ENCODE measurements around the gene CUX1. TPM values are rescaled to one million over a fixed set of nuclear protein-coding genes. Genes with fewer than 3 reads are reported as not detected.
A peak's percentile ranks its signal among the peaks of the same experiment; 100 is the strongest.
"Not testable (repeated sequence)": the region's sequence is repeated elsewhere in the genome, so short reads cannot be mapped to it uniquely, and the experiment has no call there.

Gene CUX1
- total RNA-seq, 1 donor from 2014 or later, result 18.3 TPM

DNA sequence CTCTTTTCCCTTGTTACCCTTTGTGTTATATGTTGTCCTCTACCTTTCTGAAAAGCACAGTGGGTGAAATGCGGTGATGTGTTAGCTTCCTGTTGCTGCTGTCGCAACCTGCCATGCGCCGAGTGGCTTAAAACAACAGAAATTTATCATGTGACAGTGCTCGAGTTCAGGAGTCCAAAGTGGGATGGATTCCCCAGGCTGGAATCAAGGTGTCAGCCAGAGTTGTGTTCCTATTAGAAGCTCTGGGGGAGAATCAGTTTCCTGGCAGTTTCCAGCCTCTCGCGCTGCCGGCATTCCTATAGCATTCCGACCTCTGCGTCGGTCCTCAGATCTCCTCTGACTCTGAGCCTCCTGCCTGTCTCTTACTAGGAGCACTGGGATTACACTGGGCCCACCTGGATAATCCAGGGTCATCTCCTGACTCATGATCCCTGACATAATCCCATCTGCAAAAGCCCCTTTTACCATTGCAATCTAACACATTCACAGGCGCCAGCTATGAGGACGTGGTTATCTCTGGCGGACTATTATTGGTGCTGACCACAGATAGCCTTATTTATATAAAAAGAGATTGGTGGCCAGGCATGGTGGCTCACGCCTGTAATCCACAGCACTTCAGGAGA is 207.5 kb downstream of the CUX1 start:
- Histone ChIP-seq H3K27me3 (ENCODE audit: control insufficient read depth in 3 of 3, insufficient read depth in 3 of 3, low read length in 3 of 3) (no peaks in the 10 kb centered on the region), H3K9me3 (ENCODE audit: control insufficient read depth in 3 of 3, low read length in 3 of 3) (no peaks in the 10 kb centered on the region), H3K4me3 (ENCODE audit: low read length in 3 of 3) (no peak overlapping the region), H3K9ac (ENCODE audit: low read depth in 1 of 3, low read length in 3 of 3) (peak overlapping the region in 1 of 3 donors; percentile 40), H3K4me1 (ENCODE audit: control insufficient read depth in 3 of 3, insufficient read depth in 3 of 3, low read length in 3 of 3) (peaks cover 0 to 12% (median 6%) of the 10 kb centered on the region in 3 donors), H3K27ac (ENCODE audit: low read depth, low read length) (no peak overlapping the region), H3K36me3 (ENCODE audit: control insufficient read depth in 3 of 3, insufficient read depth in 3 of 3, low read length in 3 of 3) (peaks cover 3 to 13% (median 10%) of the 10 kb centered on the region in 3 donors)

DNA sequence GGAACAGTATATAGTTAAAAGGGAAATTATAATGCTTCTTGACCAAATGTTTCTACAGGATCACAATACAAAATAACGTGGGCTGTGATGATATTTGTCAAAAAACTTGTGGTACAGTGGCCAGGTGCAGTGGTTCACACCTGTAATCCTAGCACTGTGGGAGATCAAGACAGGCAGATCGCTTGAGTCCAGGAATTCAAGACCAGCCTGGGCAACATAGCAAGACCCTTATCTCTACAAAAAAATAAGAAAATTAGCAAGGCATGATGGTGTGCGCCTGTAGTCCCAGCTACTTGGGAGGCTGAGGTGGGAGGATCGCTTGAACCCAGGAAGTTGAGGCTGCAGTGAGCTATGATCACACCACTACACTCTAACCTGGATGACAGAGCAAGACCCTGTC is 208.4 kb downstream of the CUX1 start:
- H3K27ac ChIP-seq (ENCODE audit: low read depth, low read length); H3K9ac ChIP-seq (ENCODE audit: low read depth in 1 of 3, low read length in 3 of 3); H3K9me3 ChIP-seq (ENCODE audit: control insufficient read depth in 3 of 3, low read length in 3 of 3); H3K27me3 ChIP-seq (ENCODE audit: control insufficient read depth in 3 of 3, insufficient read depth in 3 of 3, low read length in 3 of 3); H3K4me3 ChIP-seq (ENCODE audit: low read length in 3 of 3): not testable (repeated sequence)
- Histone ChIP-seq H3K4me1 (ENCODE audit: control insufficient read depth in 3 of 3, insufficient read depth in 3 of 3, low read length in 3 of 3) (peaks cover 0 to 12% (median 6%) of the 10 kb centered on the region in 3 donors), H3K36me3 (ENCODE audit: control insufficient read depth in 3 of 3, insufficient read depth in 3 of 3, low read length in 3 of 3) (peaks cover 3 to 13% (median 10%) of the 10 kb centered on the region in 3 donors)

DNA sequence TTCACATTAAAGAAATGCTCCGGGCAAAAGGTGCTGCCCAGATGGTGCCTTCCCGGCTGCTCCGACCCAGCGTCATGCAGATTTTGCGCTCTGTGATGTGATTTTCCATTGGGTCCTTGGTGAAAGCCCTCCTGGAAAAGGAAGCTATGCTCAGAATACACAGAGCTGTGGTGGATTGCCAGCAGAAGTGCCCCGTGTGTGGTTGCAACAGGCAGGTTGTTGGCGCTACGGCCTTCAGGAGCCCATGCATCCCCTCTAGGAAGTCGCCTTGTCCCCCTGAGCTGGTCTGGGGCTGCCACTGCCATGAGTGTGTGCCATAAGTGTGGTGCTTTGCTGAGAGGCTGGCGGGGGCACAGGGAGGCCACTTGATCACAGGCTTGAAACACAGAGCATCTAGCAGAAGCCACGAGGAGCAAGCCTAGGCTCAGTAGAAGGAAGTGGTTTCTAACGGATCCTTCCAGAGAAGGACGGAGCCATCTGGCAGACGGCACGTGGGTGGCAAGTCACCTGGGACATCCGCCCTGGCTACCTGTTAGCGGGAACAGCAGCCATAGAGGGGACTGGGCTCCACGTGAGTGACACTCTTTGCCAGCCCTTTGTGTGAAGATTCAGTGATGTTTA is 210.9 kb downstream of the CUX1 start:
- Histone ChIP-seq H3K4me3 (ENCODE audit: low read length in 3 of 3) (no peak overlapping the region), H3K27ac (ENCODE audit: low read depth, low read length) (no peak overlapping the region), H3K36me3 (ENCODE audit: control insufficient read depth in 3 of 3, insufficient read depth in 3 of 3, low read length in 3 of 3) (peaks cover 3 to 11% (median 8%) of the 10 kb centered on the region in 3 donors), H3K4me1 (ENCODE audit: control insufficient read depth in 3 of 3, insufficient read depth in 3 of 3, low read length in 3 of 3) (peaks cover 0 to 12% (median 6%) of the 10 kb centered on the region in 3 donors), H3K9ac (ENCODE audit: low read depth in 1 of 3, low read length in 3 of 3) (no peak overlapping the region), H3K9me3 (ENCODE audit: control insufficient read depth in 3 of 3, low read length in 3 of 3) (no peaks in the 10 kb centered on the region), H3K27me3 (ENCODE audit: control insufficient read depth in 3 of 3, insufficient read depth in 3 of 3, low read length in 3 of 3) (no peaks in the 10 kb centered on the region)

DNA sequence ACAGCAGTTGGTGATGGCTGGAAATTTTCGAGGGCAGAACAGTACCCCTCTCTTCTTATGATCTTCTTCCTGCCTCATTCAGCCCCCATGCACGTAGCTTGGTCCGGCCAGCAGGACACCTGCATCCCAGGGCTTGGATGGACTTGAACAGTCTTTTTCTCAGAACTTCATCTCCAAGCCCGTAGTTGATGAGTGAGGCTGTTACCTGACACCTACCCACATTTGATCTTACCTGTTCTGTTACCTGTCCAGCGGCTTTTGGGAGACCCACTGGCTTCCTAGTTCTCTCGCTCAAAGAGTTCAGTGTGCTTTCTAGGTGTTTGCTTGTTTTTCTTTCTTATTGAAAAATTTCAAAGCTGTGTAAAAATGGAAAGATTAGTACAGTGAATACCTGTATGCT is 212.2 kb downstream of the CUX1 start:
- peaks cover 0 to 1% (median under 1%) of the 10 kb centered on the region in 3 donors for H3K4me1 ChIP-seq (ENCODE audit: control insufficient read depth in 3 of 3, insufficient read depth in 3 of 3, low read length in 3 of 3)
- no peak overlapping the region for H3K27ac ChIP-seq (ENCODE audit: low read depth, low read length)
- H3K36me3 ChIP-seq (ENCODE audit: control insufficient read depth in 3 of 3, insufficient read depth in 3 of 3, low read length in 3 of 3), result peaks cover 3 to 11% (median 8%) of the 10 kb centered on the region in 3 donors
- no peaks in the 10 kb centered on the region for H3K9me3 ChIP-seq (ENCODE audit: control insufficient read depth in 3 of 3, low read length in 3 of 3)
- no peak overlapping the region for H3K9ac ChIP-seq (ENCODE audit: low read depth in 1 of 3, low read length in 3 of 3)
- no peak overlapping the region for H3K4me3 ChIP-seq (ENCODE audit: low read length in 3 of 3)
- no peaks in the 10 kb centered on the region for H3K27me3 ChIP-seq (ENCODE audit: control insufficient read depth in 3 of 3, insufficient read depth in 3 of 3, low read length in 3 of 3)

DNA sequence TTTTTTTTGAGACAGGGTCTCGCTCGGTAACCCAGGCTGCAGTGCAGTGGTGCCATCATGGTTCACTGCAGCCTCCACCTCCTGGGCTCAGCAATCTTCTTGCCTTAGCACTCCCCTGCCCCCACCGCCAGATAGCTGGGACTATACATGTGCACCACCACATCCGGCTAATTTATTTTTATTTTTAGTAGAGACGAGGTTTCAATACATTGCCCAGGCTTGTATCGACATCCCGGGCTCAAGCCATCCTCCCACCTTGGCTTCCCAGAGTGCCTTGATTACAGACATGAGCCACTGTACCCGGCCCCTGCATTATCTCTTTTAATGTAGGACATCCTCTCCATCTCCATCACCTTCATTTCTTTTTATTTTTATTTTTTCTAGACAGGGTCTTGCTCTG is 213.3 kb downstream of the CUX1 start:
- Histone ChIP-seq H3K27me3 (ENCODE audit: control insufficient read depth in 3 of 3, insufficient read depth in 3 of 3, low read length in 3 of 3) (no peaks in the 10 kb centered on the region), H3K9ac (ENCODE audit: low read depth in 1 of 3, low read length in 3 of 3) (no peak overlapping the region), H3K9me3 (ENCODE audit: control insufficient read depth in 3 of 3, low read length in 3 of 3) (no peaks in the 10 kb centered on the region), H3K4me3 (ENCODE audit: low read length in 3 of 3) (no peak overlapping the region), H3K36me3 (ENCODE audit: control insufficient read depth in 3 of 3, insufficient read depth in 3 of 3, low read length in 3 of 3) (peaks cover 3 to 11% (median 8%) of the 10 kb centered on the region in 3 donors), H3K4me1 (ENCODE audit: control insufficient read depth in 3 of 3, insufficient read depth in 3 of 3, low read length in 3 of 3) (no peaks in the 10 kb centered on the region), H3K27ac (ENCODE audit: low read depth, low read length) (no peak overlapping the region)

DNA sequence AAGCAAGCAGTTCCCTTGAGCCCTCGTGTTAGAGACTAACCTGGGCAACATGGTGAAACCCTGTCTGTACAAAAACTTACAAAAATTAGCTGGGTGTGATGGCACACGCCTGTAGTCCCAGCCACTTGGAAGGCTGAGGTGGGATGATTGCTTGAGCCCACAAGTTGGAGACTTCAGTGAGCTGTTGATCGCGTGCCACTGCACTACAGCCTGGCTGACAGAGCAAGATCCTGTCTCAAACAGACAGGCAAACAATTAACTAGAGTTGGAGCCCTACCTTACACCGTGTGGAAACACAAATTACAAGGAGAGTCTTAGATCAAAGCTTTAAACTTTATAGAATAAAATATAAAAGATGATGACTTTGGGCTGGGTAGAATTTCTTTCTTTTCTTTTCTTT is 219.5 kb downstream of the CUX1 start:
- no peaks in the 10 kb centered on the region for H3K36me3 ChIP-seq (ENCODE audit: control insufficient read depth in 3 of 3, insufficient read depth in 3 of 3, low read length in 3 of 3)
- H3K4me3 ChIP-seq (ENCODE audit: low read length in 3 of 3), result no peak overlapping the region
- peaks cover 6 to 21% (median 12%) of the 10 kb centered on the region in 3 donors for H3K4me1 ChIP-seq (ENCODE audit: control insufficient read depth in 3 of 3, insufficient read depth in 3 of 3, low read length in 3 of 3)
- H3K27me3 ChIP-seq (ENCODE audit: control insufficient read depth in 3 of 3, insufficient read depth in 3 of 3, low read length in 3 of 3), result no peaks in the 10 kb centered on the region
- peak overlapping the region in 1 of 3 donors; percentile 16 for H3K9ac ChIP-seq (ENCODE audit: low read depth in 1 of 3, low read length in 3 of 3)
- H3K9me3 ChIP-seq (ENCODE audit: control insufficient read depth in 3 of 3, low read length in 3 of 3), result no peaks in the 10 kb centered on the region
- no peak overlapping the region for H3K27ac ChIP-seq (ENCODE audit: low read depth, low read length)

DNA sequence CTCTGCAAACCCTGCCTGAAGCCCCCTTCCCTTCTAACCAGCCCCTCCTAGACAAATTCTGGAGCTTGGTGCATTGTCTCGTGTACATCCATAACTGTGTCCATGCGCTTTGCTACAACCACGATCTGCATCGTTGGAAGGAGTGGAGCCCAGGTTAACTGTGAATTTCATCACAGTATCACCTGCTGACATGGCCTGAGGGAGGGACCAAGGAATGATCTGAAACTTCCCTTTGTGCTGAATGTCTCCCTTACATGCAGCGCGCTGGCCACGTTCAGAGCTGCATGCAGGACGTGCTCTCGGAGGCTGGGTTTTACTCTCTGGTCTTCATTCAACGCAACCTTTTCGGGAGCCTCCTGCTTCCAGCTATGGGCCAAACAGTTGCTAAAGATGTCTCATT is 222.3 kb downstream of the CUX1 start:
- Histone ChIP-seq H3K4me1 (ENCODE audit: control insufficient read depth in 3 of 3, insufficient read depth in 3 of 3, low read length in 3 of 3) (peaks cover 8 to 23% (median 16%) of the 10 kb centered on the region in 3 donors), H3K27me3 (ENCODE audit: control insufficient read depth in 3 of 3, insufficient read depth in 3 of 3, low read length in 3 of 3) (no peaks in the 10 kb centered on the region), H3K9me3 (ENCODE audit: control insufficient read depth in 3 of 3, low read length in 3 of 3) (no peaks in the 10 kb centered on the region), H3K27ac (ENCODE audit: low read depth, low read length) (no peak overlapping the region), H3K4me3 (ENCODE audit: low read length in 3 of 3) (no peak overlapping the region), H3K9ac (ENCODE audit: low read depth in 1 of 3, low read length in 3 of 3) (no peak overlapping the region), H3K36me3 (ENCODE audit: control insufficient read depth in 3 of 3, insufficient read depth in 3 of 3, low read length in 3 of 3) (no peaks in the 10 kb centered on the region)

DNA sequence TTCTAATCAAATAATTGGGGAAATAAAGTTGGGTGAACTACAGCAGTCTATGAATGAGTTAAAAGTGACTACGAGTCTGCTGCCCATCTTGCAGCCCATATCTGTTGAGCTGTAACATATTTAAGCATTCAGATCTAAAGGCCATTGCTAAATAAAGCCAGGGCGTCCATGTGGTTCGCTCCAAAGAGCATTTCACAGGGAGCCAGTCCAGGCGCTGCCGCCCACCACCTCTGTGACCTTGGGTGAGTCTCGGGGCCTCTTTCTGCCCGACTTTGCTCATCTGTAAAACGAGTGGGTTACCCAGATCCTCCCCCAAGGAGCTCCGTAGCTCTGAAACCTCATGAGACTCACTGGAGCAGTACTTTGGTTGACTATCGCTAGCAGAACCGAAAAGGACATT is 223.1 kb downstream of the CUX1 start:
- peak overlapping the region in 2 of 3 donors; percentile 10 to 64 for H3K9ac ChIP-seq (ENCODE audit: low read depth in 1 of 3, low read length in 3 of 3)
- peaks cover 13 to 27% (median 23%) of the 10 kb centered on the region in 3 donors for H3K4me1 ChIP-seq (ENCODE audit: control insufficient read depth in 3 of 3, insufficient read depth in 3 of 3, low read length in 3 of 3)
- no peaks in the 10 kb centered on the region for H3K9me3 ChIP-seq (ENCODE audit: control insufficient read depth in 3 of 3, low read length in 3 of 3)
- H3K27me3 ChIP-seq (ENCODE audit: control insufficient read depth in 3 of 3, insufficient read depth in 3 of 3, low read length in 3 of 3), result no peaks in the 10 kb centered on the region
- peak overlapping the region in 1 of 3 donors; percentile 29 for H3K4me3 ChIP-seq (ENCODE audit: low read length in 3 of 3)
- H3K36me3 ChIP-seq (ENCODE audit: control insufficient read depth in 3 of 3, insufficient read depth in 3 of 3, low read length in 3 of 3), result no peaks in the 10 kb centered on the region
- no peak overlapping the region for H3K27ac ChIP-seq (ENCODE audit: low read depth, low read length)

DNA sequence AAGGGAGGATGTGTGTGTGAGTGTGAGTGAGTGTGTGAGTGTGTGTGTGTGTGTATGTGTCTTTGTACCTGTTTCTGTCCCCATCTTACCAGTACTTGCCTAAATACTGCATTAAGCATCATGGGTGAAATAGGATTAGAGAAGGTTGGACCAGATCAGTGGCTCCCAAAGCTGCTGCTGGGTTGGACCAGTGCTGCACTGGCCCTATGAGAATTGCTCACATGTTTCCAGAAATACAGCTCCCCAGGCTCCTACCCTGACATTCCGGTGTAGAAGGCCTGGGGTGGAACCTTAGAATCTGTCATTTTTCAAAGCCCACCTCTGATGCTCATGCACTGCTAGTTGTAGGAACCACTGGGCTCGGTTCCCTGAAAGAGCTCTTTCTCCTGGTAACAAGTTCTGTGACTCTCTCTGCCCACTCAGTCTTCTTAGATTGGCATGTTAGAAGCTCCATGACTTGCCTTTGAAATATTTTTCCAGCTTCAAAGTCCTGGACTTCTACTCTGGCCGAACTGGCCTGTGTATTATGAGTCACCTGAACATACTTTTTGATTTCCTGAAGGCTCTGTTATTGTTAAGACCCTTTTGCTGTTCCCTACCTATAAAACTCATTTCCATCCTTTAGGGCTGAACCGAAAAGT is 224.7 kb downstream of the CUX1 start:
- H3K9ac ChIP-seq (ENCODE audit: low read depth in 1 of 3, low read length in 3 of 3), result no peak overlapping the region
- no peak overlapping the region for H3K4me3 ChIP-seq (ENCODE audit: low read length in 3 of 3)
- H3K4me1 ChIP-seq (ENCODE audit: control insufficient read depth in 3 of 3, insufficient read depth in 3 of 3, low read length in 3 of 3), result peaks cover 15 to 37% (median 32%) of the 10 kb centered on the region in 3 donors
- H3K27ac ChIP-seq (ENCODE audit: low read depth, low read length), result no peak overlapping the region
- H3K9me3 ChIP-seq (ENCODE audit: control insufficient read depth in 3 of 3, low read length in 3 of 3), result no peaks in the 10 kb centered on the region
- no peaks in the 10 kb centered on the region for H3K27me3 ChIP-seq (ENCODE audit: control insufficient read depth in 3 of 3, insufficient read depth in 3 of 3, low read length in 3 of 3)
- H3K36me3 ChIP-seq (ENCODE audit: control insufficient read depth in 3 of 3, insufficient read depth in 3 of 3, low read length in 3 of 3), result no peaks in the 10 kb centered on the region

DNA sequence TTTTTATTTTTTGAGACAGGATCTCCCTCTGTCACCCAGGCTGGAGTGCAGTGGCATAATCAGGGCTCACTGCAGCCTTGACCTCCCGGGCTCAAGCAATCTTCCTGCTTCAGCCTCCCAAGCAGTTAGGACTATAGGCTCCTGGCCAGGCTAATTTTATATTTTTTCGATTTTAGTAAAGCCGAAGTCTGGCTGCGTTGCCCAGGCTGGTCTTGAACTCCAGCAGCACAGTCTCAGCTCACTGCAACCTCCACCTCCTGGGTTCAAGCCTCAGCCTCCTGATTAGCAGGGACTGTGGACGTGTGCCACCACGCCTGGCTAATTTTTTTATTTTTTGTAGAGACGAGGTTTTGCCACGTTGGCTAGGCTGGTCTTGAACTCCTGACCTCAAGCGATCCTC is 225.4 kb downstream of the CUX1 start:
- not testable (repeated sequence) for H3K9me3 ChIP-seq (ENCODE audit: control insufficient read depth in 3 of 3, low read length in 3 of 3); H3K36me3 ChIP-seq (ENCODE audit: control insufficient read depth in 3 of 3, insufficient read depth in 3 of 3, low read length in 3 of 3); H3K9ac ChIP-seq (ENCODE audit: low read depth in 1 of 3, low read length in 3 of 3); H3K4me3 ChIP-seq (ENCODE audit: low read length in 3 of 3); H3K27ac ChIP-seq (ENCODE audit: low read depth, low read length); H3K27me3 ChIP-seq (ENCODE audit: control insufficient read depth in 3 of 3, insufficient read depth in 3 of 3, low read length in 3 of 3)
- H3K4me1 ChIP-seq (ENCODE audit: control insufficient read depth in 3 of 3, insufficient read depth in 3 of 3, low read length in 3 of 3), result peaks cover 15 to 37% (median 32%) of the 10 kb centered on the region in 3 donors

Measured in skeletal muscle tissue (tissue), 4 donors.